HG03095 (cell line): ENCODE results near the gene CYB561.

Experiments
- ATAC-seq: cut with Tn5 transposase; IDR thresholded peaks from one replicate; pipeline ENCODE4 v1.9.1; 2021; ENCODE audit warnings: moderate library complexity; ENCODE audit not compliant: unreplicated experiment

CYB561 gene, protein sequence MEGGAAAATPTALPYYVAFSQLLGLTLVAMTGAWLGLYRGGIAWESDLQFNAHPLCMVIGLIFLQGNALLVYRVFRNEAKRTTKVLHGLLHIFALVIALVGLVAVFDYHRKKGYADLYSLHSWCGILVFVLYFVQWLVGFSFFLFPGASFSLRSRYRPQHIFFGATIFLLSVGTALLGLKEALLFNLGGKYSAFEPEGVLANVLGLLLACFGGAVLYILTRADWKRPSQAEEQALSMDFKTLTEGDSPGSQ

DNA sequence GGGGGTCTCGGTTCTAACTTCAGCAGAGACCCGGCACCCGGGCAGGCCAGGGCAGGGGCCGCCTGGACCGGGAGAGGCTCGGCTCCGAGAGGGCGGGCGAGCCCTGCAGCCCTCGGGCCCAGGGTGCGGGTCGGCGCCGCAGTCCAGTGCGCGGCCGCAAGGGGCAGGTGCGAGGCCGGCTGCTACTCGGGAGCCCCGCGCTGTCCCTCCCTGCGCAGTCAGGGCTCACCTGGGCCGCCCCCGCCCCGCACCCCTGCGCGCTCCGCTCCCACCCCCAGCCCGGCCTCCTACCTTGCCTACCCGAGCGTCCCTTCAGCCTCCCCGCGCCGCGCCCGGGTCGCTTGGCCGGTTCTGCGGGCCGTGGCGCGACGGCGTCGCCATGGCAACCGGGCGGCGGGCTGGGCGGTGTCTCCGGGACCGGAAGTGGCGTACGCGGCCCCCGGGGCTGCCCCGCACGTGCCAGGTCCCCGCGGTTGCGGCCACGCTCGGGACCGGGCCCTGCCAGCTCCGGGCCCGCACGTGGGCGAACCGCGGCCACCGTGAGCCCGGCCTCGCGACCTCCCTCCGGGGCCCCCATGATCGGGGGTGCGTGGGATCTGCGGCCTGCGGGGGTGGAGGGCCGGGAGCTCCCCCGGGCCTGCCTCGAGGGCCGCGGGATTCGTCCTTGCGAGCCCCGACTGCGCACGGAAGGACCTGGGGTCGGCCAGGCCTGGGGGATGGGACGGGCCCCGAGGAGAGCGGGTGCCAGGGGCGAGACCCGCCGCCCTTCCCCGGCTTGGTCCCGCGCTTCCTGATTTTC, at the start of gene CYB561:
Gene CYB561, minus strand, starts transcription at position 353 of the 799 bp plus-strand sequence. CDS start 8,759 bp downstream, outside the sequence.
- peak; percentile 56 for ATAC-seq

DNA sequence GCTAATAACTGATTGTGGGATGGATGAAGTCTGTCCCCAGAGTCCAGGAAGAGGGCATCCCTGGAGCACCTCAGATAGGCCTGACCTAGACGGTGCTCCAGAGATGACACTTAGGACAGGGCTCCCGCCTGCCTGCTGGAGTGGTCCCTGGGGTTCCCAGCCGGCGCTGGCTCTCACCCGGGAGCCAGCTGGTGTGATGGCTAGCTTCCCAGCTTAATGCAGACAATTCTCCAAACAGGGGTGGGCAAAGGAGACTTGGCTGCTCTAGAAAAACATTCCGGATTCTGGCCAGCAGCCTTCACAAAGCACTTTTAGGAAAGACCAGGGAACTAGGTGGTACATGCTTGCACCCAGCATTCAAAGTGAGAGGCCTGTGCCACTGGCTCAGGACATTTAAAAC, 49.4 kb upstream of the CYB561 start:
- no peak for ATAC-seq

DNA sequence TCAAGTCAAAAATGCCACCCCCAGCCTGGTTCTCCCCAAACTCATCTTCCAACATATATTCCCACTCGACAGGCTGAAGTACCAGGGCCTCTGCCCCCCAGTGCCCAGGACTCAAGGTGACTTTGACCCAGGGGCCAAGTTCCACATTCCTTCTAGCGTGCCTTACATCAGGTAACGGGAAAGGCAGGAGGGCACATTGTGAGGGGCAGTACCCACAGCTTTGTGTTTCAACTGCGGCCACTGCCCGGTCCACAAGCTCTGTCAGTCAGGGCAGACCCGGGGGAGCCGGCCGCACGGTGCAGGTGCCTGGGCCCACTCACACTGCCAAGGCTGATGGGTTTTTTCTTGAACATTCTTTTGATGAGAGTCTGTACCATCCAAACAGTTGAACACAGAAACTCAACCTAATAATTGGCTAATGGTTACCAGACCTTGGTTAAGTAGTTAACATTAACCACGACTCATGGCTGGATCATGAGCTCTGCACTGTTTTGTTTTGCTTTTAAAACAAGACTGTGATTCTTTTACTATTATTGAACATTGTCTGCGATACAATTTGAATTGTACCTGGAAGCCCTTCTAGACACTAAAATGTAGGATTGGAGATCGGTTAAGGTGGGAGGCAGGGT, 48.3 kb upstream of the CYB561 start:
- no peak for ATAC-seq

DNA sequence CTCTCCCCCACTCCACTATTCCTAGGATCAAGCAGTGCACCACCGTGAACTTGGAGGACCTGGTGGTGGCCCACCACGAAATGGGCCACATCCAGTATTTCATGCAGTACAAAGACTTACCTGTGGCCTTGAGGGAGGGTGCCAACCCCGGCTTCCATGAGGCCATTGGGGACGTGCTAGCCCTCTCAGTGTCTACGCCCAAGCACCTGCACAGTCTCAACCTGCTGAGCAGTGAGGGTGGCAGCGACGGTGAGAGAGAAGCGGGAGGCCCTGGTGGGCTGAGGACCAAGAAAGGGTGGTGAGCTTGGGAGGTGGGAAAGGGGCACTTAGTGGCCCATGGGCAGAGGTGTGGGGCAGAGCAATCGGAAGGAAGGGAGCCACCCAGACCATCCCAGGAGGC, 47.3 kb upstream of the CYB561 start:
- ATAC-seq, result no peak

DNA sequence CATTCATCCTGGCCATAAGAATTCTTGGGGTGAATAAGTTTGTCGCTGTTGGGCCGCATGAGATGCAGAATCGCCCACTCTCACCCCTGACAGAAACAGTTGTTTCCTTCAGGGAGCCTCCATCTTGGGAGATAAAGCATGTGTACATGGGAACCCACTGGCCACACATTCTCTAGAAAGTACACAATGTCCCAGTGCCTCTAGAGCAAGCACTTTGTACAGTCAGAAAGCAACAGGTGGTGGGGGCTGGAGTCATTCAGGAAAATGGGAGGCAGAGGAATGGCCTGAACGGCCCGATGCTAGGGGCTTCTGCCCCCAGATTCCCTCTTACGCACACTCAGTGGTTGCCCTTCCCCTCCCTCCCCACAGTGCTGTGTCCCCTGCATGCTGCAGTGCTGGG, 46.8 kb upstream of the CYB561 start:
- no peak for ATAC-seq

DNA sequence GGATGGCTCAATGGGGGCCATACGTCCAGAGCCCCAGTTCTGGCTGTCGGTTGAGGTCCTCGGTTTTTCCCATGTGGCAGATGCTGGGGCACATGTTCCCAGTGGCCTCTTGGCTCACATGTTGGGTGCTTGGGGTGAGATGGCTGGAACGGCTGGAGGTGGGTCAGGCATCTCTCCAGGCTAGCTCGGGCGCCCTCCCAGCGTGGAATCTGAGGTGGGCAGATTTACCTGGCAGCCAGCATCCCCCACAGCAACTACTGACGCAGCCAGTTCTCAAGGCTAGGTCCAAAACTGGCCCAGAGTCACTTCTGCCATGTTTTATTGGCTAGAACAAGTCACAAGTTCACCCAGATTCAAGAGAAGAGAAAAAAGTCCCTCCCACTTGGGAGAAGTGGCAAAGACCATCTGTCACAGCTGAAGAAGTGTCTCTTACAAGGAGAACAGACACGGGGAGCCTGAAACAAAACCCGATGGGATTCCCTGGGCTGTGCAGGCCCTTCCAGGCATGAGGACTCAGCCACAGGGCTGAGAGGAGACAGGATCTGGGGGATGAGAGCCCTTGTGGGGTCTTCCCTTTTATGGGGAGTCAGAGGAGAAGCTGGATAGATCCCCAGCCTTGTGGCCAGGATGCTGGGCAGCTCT, 46.0 kb upstream of the CYB561 start:
- no peak for ATAC-seq

DNA sequence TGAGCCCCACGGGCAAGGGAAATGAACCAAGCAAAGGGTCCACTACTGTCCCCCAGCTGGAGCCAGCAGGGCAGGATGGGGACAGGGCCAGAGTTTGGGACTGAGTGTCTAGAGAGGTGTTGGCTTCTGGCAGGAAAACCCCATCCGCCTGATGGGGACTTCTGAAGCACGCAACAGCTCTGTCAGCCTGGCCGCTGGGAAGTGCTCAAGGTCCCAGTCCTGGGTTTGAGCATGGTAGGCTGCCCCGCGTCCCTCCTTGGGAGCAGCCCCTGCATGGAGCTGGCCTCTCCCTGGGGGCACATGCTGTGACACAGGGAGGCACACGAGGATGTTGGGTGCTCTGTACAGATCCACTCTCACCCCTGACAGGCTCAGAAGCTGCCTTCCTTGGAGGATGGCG, 45.3 kb upstream of the CYB561 start:
- ATAC-seq, result no peak

DNA sequence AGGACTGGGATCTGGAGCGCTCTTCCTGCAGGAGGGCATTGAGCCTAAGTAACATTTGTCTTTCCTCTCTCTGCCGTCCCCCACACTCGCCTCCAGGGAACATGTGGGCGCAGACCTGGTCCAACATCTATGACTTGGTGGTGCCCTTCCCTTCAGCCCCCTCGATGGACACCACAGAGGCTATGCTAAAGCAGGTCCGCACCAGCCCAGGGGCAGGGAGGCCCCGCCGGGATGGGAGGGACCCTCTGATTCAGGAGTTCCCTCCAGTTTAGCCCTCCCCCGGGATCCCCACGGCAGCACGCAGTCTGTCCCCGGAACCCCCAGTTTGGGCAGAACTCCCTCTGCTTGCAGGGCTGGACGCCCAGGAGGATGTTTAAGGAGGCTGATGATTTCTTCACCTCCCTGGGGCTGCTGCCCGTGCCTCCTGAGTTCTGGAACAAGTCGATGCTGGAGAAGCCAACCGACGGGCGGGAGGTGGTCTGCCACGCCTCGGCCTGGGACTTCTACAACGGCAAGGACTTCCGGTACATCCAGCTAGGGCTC, 44.8 kb upstream of the CYB561 start:
- no peak for ATAC-seq

DNA sequence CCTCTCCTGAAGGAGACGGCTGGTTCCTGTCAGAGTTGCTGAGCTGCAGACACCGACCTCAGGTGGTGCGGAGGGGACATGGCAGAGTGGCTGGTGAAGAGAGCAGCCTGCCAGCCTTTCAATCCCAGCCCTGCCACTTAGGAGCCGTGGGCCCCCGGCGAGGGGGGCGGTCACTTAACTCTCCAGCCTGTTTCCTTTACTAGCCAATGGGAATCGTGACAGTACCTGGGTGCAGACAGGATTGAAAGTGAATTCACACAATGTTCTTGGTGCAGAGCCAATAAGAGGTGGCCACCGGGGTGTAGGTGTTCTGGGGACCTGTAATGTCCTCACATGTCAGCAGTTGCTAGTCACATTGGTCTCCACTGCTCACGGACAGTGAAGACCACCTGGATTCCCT, 44.2 kb upstream of the CYB561 start:
- ATAC-seq, result no peak

DNA sequence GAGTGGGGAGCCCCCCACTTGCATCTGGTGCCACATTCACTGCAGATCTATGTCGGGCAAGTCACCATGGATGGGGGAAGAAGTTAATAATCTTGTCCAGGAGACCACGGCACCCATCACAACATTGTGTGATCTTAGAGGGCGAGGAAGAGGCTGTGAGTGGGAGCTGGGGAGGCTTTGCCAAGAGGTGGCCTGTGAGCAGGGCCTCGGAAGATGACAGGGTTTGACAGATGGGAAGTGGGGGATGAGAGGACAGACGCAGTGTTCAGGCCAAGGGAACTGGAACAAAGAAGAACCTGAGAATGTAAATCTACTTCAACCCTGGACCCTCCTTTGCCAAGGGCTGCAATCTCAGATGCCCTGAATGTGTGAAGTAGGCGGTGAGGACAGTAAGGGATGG, 43.2 kb upstream of the CYB561 start:
- ATAC-seq, result no peak

DNA sequence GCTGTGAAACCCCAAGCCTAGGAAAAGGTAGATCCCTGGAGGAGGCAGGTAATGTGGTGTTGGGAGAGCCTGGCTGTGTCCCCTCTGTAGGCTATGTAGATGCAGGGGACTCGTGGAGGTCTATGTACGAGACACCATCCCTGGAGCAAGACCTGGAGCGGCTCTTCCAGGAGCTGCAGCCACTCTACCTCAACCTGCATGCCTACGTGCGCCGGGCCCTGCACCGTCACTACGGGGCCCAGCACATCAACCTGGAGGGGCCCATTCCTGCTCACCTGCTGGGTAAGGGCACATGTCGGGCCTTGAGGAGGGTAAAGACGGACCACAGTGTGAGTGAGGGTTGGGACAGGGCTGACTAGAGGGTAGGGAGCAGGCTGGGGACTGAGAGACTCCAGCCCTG, 42.7 kb upstream of the CYB561 start:
- no peak for ATAC-seq

DNA sequence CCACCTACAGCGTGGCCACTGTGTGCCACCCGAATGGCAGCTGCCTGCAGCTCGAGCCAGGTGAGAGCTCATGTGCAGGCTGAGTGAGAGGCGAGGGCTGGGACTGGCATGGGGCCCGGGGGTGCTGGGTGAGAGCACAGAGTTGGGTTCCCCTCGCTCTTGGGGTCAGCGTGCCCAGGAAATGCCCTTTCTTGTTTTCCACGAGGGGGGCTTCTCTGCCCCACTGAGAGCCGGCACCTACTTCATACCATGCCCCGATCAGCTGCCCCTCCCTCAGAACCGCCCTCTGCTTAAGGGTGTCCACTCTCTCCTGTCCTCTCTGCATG, 40.9 kb upstream of the CYB561 start:
- ATAC-seq, result no peak

DNA sequence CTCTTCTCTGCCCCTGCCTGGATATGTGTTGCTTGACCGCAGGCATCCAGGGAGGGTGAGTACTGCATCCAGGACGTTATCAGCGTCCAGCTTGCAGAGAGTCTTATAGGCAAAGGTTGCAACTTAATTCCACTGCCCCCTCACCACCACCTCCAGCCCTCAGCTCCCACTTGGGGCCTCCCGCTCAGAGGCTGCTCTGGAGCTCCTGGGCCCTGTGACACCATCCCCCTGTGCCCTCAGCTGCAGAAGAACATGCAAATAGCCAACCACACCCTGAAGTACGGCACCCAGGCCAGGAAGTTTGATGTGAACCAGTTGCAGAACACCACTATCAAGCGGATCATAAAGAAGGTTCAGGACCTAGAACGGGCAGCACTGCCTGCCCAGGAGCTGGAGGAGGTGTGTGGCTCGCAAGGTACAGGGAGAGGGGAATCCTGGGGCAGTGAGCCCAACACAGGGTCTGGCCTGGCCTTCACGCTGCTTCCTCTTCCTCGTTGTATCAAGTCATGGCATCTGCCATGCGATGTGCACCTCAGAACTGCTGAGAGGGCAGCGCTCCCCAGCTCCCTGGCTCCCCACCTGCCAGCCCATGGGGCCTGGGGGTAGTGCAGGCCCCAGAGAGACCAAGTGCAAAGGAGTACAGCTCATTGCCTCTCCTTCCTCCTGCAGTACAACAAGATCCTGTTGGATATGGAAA, 40.4 kb upstream of the CYB561 start:
- no peak for ATAC-seq

DNA sequence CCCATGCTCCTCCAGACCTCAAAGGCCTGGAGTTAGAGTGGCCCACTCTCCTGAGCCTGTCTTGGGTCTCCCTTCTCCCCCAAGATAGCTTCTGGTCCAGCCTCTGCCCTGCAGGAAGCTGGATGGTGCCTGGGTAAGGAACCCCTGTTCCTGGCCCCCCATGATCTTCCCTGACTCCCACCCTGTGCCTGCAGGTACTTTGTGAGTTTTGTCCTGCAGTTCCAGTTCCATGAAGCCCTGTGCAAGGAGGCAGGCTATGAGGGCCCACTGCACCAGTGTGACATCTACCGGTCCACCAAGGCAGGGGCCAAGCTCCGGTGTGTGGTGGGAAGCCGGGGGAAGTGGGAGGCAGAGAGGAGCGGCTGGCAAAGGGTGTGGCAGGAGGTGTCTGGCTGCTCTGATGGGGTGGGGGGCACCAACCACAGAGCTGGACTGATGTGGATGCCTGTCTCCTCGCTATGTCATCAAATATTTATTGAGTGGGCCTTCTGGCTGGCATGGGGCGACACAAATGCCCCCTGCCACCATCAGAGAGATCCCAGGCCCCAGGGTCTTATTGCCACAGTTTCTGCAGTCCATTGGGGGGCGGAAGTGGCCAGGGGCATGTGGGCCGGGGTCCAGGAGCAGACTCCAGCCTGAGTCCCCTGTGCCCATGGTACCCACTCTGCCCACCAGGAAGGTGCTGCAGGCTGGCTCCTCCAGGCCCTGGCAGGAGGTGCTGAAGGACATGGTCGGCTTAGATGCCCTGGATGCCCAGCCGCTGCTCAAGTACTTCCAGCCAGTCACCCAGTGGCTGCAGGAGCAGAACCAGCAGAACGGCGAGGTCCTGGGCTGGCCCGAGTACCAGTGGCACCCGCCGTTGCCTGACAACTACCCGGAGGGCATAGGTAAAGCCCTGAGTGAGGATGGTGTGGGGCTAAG, 37.8 kb upstream of the CYB561 start:
- ATAC-seq, result no peak

DNA sequence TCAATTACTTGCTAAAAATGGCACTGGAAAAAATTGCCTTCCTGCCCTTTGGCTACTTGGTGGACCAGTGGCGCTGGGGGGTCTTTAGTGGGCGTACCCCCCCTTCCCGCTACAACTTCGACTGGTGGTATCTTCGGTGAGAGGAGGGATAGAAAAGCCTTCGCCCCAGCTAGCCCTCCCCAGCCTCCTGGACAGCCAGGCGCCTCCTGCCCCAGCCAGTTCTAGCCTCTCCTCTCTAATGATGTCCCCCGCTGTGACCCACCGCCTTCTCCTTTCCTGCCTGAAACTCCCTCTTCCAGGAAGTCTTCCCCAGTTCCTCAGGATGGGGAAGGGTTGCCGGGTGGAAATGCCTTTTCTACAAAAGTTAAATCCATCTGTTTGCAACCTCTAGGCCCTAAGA, 36.9 kb upstream of the CYB561 start:
- ATAC-seq, result no peak

DNA sequence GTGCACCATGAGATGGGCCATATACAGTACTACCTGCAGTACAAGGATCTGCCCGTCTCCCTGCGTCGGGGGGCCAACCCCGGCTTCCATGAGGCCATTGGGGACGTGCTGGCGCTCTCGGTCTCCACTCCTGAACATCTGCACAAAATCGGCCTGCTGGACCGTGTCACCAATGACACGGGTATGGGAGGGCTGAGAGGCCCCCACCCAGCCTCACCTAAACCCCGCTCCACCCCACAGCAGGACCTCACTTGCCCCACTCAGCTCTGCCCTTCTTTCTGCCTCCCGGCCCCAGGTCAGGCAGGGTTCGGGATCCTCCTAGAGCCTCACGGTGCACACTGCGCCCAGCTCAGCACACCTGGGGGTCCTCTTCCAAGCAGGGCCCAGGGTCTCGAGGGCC, 36.4 kb upstream of the CYB561 start:
- no peak for ATAC-seq

DNA sequence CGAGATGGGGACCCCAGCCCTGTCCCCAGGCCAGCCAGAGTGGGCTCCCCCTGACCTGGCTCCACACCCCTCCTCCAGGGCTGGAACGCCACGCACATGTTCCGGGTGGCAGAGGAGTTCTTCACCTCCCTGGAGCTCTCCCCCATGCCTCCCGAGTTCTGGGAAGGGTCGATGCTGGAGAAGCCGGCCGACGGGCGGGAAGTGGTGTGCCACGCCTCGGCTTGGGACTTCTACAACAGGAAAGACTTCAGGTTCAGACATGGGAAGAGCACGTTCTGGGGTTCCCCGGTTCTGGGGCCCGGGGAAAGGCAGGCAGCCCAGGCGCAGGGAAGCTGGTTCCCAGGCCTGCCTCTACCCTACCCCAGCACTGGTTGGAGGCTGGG, 35.4 kb upstream of the CYB561 start:
- ATAC-seq, result no peak

DNA sequence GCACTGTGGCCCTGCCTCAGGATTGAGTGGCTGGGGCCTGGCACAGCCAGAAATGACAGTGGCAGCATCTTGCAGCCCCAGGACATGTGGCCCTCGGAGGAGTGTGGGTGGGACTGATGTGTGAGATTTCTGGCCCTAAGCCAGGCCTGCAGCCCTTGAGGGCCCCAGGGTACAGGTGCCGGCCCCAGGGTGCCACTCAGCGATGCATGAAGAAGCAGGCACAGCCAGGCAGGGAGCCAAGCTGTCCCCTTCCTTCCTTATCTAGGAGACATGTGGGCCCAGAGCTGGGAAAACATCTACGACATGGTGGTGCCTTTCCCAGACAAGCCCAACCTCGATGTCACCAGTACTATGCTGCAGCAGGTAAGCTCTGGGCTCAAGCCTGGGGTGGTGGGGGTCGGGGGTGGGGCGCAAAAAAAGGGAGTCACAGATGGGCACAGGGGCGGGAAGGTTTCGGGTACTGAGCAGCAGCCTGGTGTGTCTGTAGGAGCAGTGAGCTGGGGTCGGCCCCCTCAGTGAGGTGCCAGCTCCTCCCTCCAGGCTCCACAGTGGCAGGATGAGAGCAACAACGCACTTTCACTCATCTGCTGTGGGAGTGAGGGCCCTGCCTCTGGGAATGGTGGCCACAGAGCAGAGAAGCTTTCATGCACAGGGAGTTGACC, 34.9 kb upstream of the CYB561 start:
- no peak for ATAC-seq

DNA sequence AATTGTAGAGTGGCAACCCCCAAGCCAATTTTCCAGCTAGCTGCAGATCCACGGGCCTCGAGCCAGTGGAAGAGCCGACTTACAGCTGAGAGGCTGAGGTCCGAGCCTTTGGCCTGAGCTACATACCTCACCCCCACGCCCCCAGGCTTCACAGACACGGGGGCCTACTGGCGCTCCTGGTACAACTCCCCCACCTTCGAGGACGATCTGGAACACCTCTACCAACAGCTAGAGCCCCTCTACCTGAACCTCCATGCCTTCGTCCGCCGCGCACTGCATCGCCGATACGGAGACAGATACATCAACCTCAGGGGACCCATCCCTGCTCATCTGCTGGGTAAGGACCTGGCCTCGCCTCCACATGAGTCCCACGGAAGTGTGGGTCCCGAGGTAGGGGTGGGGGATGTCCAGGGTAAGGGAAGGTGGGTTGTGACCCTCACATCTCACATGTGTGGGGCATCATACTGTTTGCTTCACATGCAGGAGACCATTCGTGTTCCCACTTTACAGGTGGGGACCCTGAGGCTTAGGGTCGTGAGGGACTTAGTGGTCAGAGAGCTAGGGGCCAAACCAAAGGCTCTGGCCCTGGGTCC, 34.2 kb upstream of the CYB561 start:
- no peak for ATAC-seq
